ENCODE measurements around the gene POTEJ. TPM values are rescaled to one million over a fixed set of nuclear protein-coding genes. Genes with fewer than 3 reads are reported as not detected.
"Not testable (repeated sequence)": the region's sequence is repeated elsewhere in the genome, so short reads cannot be mapped to it uniquely, and the experiment has no call there.

The POTEJ gene
- total RNA-seq, 1 donor from 2014 or later = not detected

GRCh38 chr2:130649285-130649684, 38.0 kb downstream of the POTEJ start:
- not testable (repeated sequence) for DNase-seq (ENCODE audit: low read depth); H3K4me3 ChIP-seq (ENCODE audit: low read depth, low read length); H3K27me3 ChIP-seq (ENCODE audit: control insufficient read depth, insufficient read depth, low read length); H3K36me3 ChIP-seq (ENCODE audit: control insufficient read depth, insufficient read depth, low read length)

- H3K27me3 ChIP-seq (ENCODE audit: control insufficient read depth, insufficient read depth, low read length); H3K4me3 ChIP-seq (ENCODE audit: low read depth, low read length); H3K36me3 ChIP-seq (ENCODE audit: control insufficient read depth, insufficient read depth, low read length); DNase-seq (ENCODE audit: low read depth): not testable (repeated sequence)
These were observed 53.3 kb downstream of the POTEJ start for GRCh38 chr2:130664506-130664905.

GRCh38 chr2:130665596-130665995, 54.4 kb downstream of the POTEJ start:
- not testable (repeated sequence) for DNase-seq (ENCODE audit: low read depth); H3K36me3 ChIP-seq (ENCODE audit: control insufficient read depth, insufficient read depth, low read length); H3K27me3 ChIP-seq (ENCODE audit: control insufficient read depth, insufficient read depth, low read length); H3K4me3 ChIP-seq (ENCODE audit: low read depth, low read length)

- not testable (repeated sequence) for H3K4me3 ChIP-seq (ENCODE audit: low read depth, low read length); H3K27me3 ChIP-seq (ENCODE audit: control insufficient read depth, insufficient read depth, low read length); DNase-seq (ENCODE audit: low read depth)
These were observed 56.3 kb downstream of the POTEJ start for GRCh38 chr2:130667516-130667915.

GRCh38 chr2:130670026-130670745, 58.9 kb downstream of the POTEJ start:
- not testable (repeated sequence) for DNase-seq (ENCODE audit: low read depth); H3K36me3 ChIP-seq (ENCODE audit: control insufficient read depth, insufficient read depth, low read length); H3K27me3 ChIP-seq (ENCODE audit: control insufficient read depth, insufficient read depth, low read length); H3K4me3 ChIP-seq (ENCODE audit: low read depth, low read length)

More at GRCh38 chr2:130667516-130667915, 56.3 kb downstream of the POTEJ start:
- H3K36me3 ChIP-seq (ENCODE audit: control insufficient read depth, insufficient read depth, low read length) = not testable (repeated sequence)

GRCh38 chr2:130692041-130692770, 81.0 kb downstream of the POTEJ start:
- not testable (repeated sequence) for H3K4me3 ChIP-seq (ENCODE audit: low read depth, low read length); H3K36me3 ChIP-seq (ENCODE audit: control insufficient read depth, insufficient read depth, low read length); H3K27me3 ChIP-seq (ENCODE audit: control insufficient read depth, insufficient read depth, low read length); DNase-seq (ENCODE audit: low read depth)

- H3K36me3 ChIP-seq (ENCODE audit: control insufficient read depth, insufficient read depth, low read length); H3K27me3 ChIP-seq (ENCODE audit: control insufficient read depth, insufficient read depth, low read length); H3K4me3 ChIP-seq (ENCODE audit: low read depth, low read length); DNase-seq (ENCODE audit: low read depth): not testable (repeated sequence)
- peak; percentile 38 for TF ChIP-seq CTCF (IDR thresholded peaks at IDR 0.05; ENCODE audit: insufficient read depth, low read length, poor library complexity, severe bottlenecking)
These were observed 82.2 kb downstream of the POTEJ start for GRCh38 chr2:130693474-130693873.

- not testable (repeated sequence) for H3K4me3 ChIP-seq (ENCODE audit: low read depth, low read length); DNase-seq (ENCODE audit: low read depth); H3K27me3 ChIP-seq (ENCODE audit: control insufficient read depth, insufficient read depth, low read length); H3K36me3 ChIP-seq (ENCODE audit: control insufficient read depth, insufficient read depth, low read length)
These were observed 92.0 kb downstream of the POTEJ start for GRCh38 chr2:130703250-130703649.

Other genes with a start within 250 kb of the POTEJ start
- gene POTEI, start 102.1 kb upstream of the POTEJ start, total RNA-seq = not detected in 2 replicates
- not detected in 2 replicates for gene CFC1B, start 90.2 kb upstream of the POTEJ start, total RNA-seq
- gene CFC1, start 11.9 kb upstream of the POTEJ start, total RNA-seq = not detected in 2 replicates
- not detected in 2 replicates for gene GPR148, start 117.6 kb downstream of the POTEJ start, total RNA-seq
- not detected in 2 replicates for gene AMER3, start 144.1 kb downstream of the POTEJ start, total RNA-seq
- gene ARHGEF4, start 225.5 kb downstream of the POTEJ start, total RNA-seq = 9.3 and 14.9 TPM in 2 replicates